GM15510 (cell line): ENCODE data around the gene CFAP58.

ENCODE experiments used
- POLR2A ChIP-seq: IDR thresholded peaks from 3 replicates; pipeline ENCODE4 v1.6.1; 2011; ENCODE audit warnings: borderline replicate concordance; ENCODE audit not compliant: insufficient read length; ENCODE audit errors: extremely low read depth

The CFAP58 gene

GRCh38 chr10:104368381-104368780 lies 14.7 kb downstream of the CFAP58 start:
- TF ChIP-seq POLR2A, result no peak

GRCh38 chr10:104371753-104372152 lies 18.1 kb downstream of the CFAP58 start:
- no peak for TF ChIP-seq POLR2A

- TF ChIP-seq POLR2A, result no peak
Measured at GRCh38 chr10:104374591-104374990, 21.0 kb downstream of the CFAP58 start.

- no peak for TF ChIP-seq POLR2A
Measured at GRCh38 chr10:104376784-104377300, 23.2 kb downstream of the CFAP58 start.

GRCh38 chr10:104380336-104380735 lies 26.7 kb downstream of the CFAP58 start:
- TF ChIP-seq POLR2A, result no peak

- no peak for TF ChIP-seq POLR2A
Measured at GRCh38 chr10:104387130-104387888, 33.7 kb downstream of the CFAP58 start.

GRCh38 chr10:104388830-104389229 lies 35.2 kb downstream of the CFAP58 start:
- no peak for TF ChIP-seq POLR2A

- no peak for TF ChIP-seq POLR2A
Measured at GRCh38 chr10:104391150-104391968, 37.7 kb downstream of the CFAP58 start.

GRCh38 chr10:104391969-104392296 lies 38.3 kb downstream of the CFAP58 start:
- no peak for TF ChIP-seq POLR2A

- no peak for TF ChIP-seq POLR2A
Measured at GRCh38 chr10:104393387-104393786, 39.8 kb downstream of the CFAP58 start.

- TF ChIP-seq POLR2A, result no peak
Measured at GRCh38 chr10:104396581-104396980, 42.9 kb downstream of the CFAP58 start.

GRCh38 chr10:104403636-104404035 lies 50.0 kb downstream of the CFAP58 start:
- TF ChIP-seq POLR2A, result no peak

- TF ChIP-seq POLR2A, result no peak
Measured at GRCh38 chr10:104406715-104407650, 53.4 kb downstream of the CFAP58 start.

- TF ChIP-seq POLR2A, result no peak
Measured at GRCh38 chr10:104413528-104413927, 59.9 kb downstream of the CFAP58 start.
